ENCODE measurements around the gene SLX4. TPM values are rescaled to one million over a fixed set of nuclear protein-coding genes. Genes with fewer than 3 reads are reported as not detected.

SLX4 gene
- total RNA-seq, 1 experiment from 2014 or later: 4.6 TPM

DNA sequence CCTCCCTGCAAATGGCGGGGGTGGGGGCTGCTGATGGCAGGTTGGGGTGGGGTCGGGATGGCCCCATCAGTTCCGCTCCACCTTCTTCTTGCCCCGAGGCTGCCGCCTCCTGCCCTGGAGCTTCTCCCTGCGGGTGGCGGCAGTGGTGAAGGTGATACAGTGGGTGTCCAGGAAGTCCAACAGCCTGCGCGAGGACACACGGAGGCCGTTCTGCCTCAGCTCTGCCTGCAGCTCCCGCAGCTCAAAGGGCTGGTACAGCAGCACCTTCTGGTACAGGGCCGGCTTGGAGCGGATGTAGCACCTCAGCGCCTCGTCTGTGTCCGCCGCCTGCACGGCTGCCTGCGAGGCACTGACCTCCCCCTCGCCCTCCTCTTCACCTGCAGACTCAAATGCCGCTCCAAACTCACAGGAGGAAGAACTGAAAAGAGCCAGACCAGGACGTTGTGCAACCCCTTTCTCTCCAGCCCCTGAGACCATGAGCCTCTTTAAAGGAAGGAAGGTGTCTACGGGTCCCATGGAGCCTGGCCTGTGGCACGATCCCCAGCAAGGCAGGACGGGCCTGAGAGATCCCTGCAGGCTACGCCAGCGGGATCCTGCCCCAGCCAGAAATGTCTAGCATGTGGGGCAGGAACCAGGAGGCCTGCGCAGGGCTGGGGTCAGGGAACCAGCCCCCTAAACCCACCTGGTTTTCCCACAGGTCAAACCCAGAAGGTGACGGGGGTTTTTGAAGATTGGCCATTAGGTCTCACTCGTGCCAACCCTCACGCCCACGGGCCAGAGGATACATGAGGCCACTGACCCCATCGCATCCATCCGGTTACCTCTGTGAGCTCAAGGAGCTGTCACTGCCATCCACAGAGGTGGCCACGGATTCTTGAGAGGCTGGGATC, 28.9 kb downstream of the SLX4 start:
- no peak for DNase-seq (ENCODE audit: low read depth)

DNA sequence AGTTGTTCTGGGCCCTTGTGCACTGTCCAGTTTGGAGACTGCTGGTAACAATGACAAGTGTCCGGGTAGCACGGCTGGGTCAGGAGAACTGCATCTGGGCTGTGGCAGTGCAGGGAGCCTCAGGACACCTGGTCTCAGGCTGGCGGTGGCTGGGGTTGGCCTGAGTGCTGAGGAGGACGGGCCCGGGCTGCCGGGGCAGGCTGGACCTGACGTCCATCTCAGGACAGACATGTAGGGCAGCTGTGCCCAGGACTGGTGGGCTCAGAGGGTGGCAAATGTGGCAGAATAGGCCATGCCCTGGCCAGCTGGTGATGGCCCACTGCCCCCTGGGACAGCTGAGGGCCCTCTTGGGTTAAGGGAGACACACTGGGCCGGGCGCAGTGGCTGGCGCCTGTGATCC, 30.0 kb downstream of the SLX4 start:
- no peak for DNase-seq (ENCODE audit: low read depth)

- DNase-seq (ENCODE audit: low read depth): no peak
Observed at GRCh38 chr16:3580686-3581085, 30.7 kb downstream of the SLX4 start.

DNA sequence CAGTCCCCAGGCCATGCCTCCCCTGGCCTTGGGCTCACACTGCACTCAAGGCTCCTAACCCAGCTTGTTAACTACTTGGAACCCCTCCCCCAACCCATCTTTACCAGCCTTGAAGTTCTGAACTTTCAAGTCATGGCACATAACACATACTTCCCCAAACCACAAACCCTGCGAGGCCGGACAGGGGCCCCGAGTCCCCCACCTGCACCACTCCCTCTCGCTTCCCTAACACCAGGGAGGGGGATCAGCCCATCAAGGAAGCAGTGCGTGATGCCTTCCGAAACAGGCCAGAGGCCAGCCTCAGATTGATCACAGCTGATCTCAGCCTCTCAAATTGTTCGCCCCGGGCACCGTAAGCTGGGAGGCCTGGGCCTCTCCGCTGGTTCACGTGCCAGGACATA, 31.2 kb downstream of the SLX4 start:
- no peak for DNase-seq (ENCODE audit: low read depth)

- DNase-seq (ENCODE audit: low read depth): no peak
Observed at GRCh38 chr16:3579776-3580175, 31.6 kb downstream of the SLX4 start.

- peak; percentile 61 for DNase-seq (ENCODE audit: low read depth)
Observed at GRCh38 chr16:3578610-3579551, 32.5 kb downstream of the SLX4 start.

DNA sequence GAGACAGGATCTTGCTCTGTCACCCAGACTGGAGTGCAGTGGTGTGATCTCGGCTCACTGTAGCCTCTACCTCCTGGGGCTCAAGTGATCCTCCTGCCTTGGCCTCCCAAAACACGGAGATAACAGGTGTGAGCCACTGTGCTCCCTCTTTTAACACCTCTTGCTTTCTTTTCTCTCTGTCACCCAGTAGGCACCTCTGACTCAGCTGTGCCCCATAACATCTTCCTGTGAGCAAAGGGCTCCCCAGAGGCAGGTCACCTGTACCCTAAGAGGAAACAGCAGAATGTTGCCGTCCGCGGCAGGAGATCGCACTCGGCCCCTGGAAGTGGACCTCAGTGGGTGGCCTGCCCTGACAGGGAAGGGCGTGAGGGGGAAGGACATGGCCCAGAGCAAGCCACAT, 33.3 kb downstream of the SLX4 start:
- no peak for DNase-seq (ENCODE audit: low read depth)

GRCh38 chr16:3577302-3577752, 34.1 kb downstream of the SLX4 start, which contains the start of gene NLRC3:
NLRC3 (minus strand) TSS chr16:3577403; CDS start chr16:3565036, 12,367 bp downstream.
- no peak for DNase-seq (ENCODE audit: low read depth)

DNA sequence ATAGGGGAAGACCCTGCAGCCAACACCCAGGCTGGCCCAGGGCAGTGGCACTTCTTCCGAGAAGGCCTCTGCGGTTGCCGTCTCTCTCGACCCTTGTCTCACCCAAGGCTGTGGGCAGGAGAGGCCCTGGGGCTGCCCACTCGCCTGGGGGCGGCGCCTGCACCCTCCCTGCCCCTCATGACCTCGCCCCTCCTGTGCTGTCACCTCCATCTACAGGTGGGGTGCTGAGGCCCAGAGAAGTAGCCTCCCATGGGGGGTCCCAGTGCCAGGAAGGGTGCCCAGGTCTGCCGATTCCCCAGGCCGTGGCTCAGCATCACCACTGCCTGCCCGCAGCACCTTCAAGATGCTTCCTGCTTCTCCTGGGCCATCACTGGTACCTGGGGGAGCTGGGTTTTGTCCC, 35.2 kb downstream of the SLX4 start:
- DNase-seq (ENCODE audit: low read depth): no peak

- no peak for DNase-seq (ENCODE audit: low read depth)
Observed at GRCh38 chr16:3575491-3575890, 35.9 kb downstream of the SLX4 start.

DNA sequence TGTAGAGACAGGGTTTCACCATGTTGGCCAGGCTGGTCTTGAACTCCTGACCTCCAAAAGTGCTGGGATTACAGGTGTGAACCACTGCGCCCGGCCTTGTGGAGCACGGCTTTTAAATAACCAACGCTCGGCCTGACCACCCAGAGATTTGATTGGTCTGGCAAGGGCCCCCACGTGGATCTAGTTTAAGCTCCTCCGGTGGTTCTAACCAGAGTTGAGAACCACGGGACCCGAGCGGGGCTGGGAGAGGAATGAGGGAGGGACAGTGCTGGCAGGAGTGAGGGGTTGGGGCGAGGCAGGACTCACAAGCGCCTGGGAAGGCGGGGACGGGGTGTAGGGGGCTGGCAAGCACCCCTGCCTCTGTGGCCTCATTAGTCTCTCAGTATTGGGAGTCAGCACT, 37.2 kb downstream of the SLX4 start:
- no peak for DNase-seq (ENCODE audit: low read depth)

DNA sequence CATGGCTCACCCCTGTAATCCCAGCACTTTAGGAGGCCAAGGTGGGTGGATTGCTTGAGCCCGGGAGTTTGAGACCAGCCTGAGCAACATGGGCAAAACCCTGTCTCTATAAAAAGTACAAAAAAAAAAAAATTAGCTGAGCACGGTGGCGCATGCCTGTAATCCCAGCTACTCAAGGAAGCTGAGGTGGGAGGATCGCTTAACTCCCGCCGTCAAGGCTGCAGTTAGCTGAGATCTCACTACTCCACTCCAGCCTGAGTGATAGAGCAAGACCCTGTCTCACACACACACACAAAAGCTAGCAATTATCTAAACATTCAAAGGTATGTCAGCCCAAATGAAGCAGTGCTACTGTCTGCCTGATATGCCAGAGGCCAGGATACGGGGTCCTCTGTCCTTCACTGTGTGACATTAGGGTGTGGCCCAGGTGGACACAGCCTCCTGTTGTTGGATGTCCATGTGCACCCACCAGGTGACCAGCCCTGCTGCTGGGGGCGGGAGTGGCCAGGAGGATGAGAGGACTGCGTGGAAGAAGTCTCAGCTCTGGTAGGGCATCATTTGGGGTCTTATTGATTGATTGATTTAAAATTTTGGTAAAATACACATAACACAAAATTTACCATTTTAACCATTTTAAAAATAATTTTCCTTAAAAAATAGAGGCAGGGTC, 38.1 kb downstream of the SLX4 start:
- no peak for DNase-seq (ENCODE audit: low read depth)

GRCh38 chr16:3570420-3571062, 40.9 kb downstream of the SLX4 start:
- DNase-seq (ENCODE audit: low read depth): peak; percentile 29

DNA sequence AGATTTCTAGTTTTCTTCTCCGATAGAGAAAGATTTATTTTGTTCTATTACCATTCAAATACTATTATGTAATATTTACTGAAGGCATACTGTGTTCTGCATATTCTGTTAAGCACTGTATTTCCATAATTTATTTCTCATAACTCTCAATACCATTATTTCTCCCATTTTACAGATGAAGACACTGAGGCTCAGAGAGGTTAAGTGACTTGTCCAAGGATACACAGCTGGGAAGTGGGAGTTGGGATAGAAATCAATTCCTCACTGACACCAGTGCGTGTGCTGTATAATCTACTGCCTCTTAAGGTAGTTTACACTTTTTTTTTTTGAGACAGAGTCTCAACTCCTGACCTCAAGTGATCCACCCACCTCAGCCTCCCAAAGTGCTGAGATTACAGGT, 41.6 kb downstream of the SLX4 start:
- DNase-seq (ENCODE audit: low read depth): no peak

GRCh38 chr16:3566990-3567389, 44.4 kb downstream of the SLX4 start:
- no peak for DNase-seq (ENCODE audit: low read depth)

- no peak for DNase-seq (ENCODE audit: low read depth)
Observed at GRCh38 chr16:3564889-3565141, 46.6 kb downstream of the SLX4 start.

- DNase-seq (ENCODE audit: low read depth): no peak
Observed at GRCh38 chr16:3564130-3564888, 47.1 kb downstream of the SLX4 start.

DNA sequence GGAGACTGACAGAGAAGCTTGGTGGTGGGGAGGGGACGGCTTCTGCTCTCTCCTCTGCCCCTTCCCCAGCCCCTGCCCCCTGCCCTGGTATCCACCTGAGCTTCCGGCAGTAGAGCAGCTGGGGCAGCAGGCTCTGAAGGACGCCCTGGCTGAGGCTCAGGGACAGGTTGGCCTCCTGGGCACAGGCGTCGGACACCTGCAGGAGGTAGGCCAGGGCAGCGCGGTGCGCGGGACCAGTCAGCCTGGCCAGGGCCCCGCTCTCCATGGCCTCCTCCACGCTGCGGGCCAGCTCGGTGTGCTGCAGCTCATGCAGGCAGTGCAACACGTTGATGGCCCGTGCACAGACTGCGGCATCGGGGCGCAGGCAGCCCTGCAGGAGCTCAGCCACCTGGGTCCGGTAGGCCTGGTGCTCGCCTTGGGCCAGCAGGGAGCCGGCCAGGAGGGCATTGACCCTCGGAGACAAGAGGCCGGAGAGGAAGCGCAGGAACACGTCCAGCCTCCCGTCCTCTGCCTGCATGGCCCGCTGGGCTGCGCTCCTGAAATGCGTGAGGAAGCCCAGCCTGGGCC, 48.4 kb downstream of the SLX4 start:
- DNase-seq (ENCODE audit: low read depth): no peak

- no peak for DNase-seq (ENCODE audit: low read depth)
Observed at GRCh38 chr16:3561626-3562025, 49.8 kb downstream of the SLX4 start.

- DNase-seq (ENCODE audit: low read depth): no peak
Observed at GRCh38 chr16:3554351-3554928, 57.0 kb downstream of the SLX4 start.

Data from HT1080 (cell line).